ENCODE measurements around the gene EPB41L3.

DNA sequence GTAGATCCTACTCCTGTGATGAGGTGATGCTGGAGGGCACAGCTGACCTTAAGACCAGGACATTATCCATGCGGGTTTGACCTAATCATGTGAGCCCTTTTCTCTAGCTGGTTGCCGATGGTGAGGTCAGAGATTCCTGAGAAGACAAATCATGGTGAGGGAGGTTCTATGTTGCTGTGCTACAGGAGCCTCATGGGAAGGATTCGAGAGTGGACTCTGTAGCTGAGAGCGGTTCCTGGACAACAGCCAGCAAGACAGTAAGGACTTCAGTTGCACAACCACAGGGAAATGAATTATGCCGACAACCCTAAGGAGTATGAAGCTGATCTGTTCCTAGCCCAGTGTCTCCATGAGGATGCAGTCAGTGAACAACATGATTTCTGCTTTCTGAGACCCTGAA is 80.4 kb downstream of the EPB41L3 start:
- TF ChIP-seq, protein P1, sequence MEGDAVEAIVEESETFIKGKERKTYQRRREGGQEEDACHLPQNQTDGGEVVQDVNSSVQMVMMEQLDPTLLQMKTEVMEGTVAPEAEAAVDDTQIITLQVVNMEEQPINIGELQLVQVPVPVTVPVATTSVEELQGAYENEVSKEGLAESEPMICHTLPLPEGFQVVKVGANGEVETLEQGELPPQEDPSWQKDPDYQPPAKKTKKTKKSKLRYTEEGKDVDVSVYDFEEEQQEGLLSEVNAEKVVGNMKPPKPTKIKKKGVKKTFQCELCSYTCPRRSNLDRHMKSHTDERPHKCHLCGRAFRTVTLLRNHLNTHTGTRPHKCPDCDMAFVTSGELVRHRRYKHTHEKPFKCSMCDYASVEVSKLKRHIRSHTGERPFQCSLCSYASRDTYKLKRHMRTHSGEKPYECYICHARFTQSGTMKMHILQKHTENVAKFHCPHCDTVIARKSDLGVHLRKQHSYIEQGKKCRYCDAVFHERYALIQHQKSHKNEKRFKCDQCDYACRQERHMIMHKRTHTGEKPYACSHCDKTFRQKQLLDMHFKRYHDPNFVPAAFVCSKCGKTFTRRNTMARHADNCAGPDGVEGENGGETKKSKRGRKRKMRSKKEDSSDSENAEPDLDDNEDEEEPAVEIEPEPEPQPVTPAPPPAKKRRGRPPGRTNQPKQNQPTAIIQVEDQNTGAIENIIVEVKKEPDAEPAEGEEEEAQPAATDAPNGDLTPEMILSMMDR (IDR thresholded peaks at IDR 0.05), result no peak
- TF ChIP-seq POLR2A (IDR thresholded peaks at IDR 0.05), result no peak
